Vagina (tissue), 2 donors: ENCODE data around the gene IRGQ.

Experiments used
- POLR2AphosphoS5 ChIP-seq, 2 donors: sonication (generic); formaldehyde crosslinking; IDR thresholded peaks; one replicate each; pipeline ENCODE4 v1.9.0; 2017; ENCODE audit warnings: antibody characterized with exemption in 2 of 2, mild to moderate bottlenecking in 2 of 2, low read depth in 1 of 2; ENCODE audit not compliant: insufficient read depth in 1 of 2
- TF ChIP-seq, protein P1 (sequence below), 3 experiments: fragments of 450-650 bp in 2 of 3; fragments of 200-600 bp in 1 of 3; sonication (generic) in 1 of 3; IDR thresholded peaks; one replicate each; pipeline ENCODE4 v1.5.1; 2017 to 2019; ENCODE audit warnings: antibody characterized with exemption in 3 of 3, mild to moderate bottlenecking in 2 of 3, moderate library complexity in 2 of 3

GRCh38 chr19:43572171-43572588, 23.8 kb downstream of the IRGQ start:
- TF ChIP-seq POLR2AphosphoS5 (IDR thresholded peaks at IDR 0.05; ENCODE audit: insufficient read depth in 1 of 2, low read depth in 1 of 2): no peak
- TF ChIP-seq, protein P1, sequence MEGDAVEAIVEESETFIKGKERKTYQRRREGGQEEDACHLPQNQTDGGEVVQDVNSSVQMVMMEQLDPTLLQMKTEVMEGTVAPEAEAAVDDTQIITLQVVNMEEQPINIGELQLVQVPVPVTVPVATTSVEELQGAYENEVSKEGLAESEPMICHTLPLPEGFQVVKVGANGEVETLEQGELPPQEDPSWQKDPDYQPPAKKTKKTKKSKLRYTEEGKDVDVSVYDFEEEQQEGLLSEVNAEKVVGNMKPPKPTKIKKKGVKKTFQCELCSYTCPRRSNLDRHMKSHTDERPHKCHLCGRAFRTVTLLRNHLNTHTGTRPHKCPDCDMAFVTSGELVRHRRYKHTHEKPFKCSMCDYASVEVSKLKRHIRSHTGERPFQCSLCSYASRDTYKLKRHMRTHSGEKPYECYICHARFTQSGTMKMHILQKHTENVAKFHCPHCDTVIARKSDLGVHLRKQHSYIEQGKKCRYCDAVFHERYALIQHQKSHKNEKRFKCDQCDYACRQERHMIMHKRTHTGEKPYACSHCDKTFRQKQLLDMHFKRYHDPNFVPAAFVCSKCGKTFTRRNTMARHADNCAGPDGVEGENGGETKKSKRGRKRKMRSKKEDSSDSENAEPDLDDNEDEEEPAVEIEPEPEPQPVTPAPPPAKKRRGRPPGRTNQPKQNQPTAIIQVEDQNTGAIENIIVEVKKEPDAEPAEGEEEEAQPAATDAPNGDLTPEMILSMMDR (IDR thresholded peaks at IDR 0.05): no peak
